KMS-11 (cell line): Measurements from ENCODE around the gene PLA2G2D.

Source experiments
- H2AFZ ChIP-seq: fragments of 200-600 bp; sonication (generic); 2 replicates; pipeline ENCODE4 v1.6.1; 2016; ENCODE audit warnings: antibody characterized with exemption, mixed run types, low read depth
- H3K27ac ChIP-seq: fragments of 200-600 bp; sonication (generic); 2 replicates; pipeline ENCODE4 v1.6.1; 2016; ENCODE audit warnings: mild to moderate bottlenecking, mixed run types
- H3K27me3 ChIP-seq: fragments of 200-600 bp; sonication (generic); 2 replicates; pipeline ENCODE4 v1.6.1; 2017; ENCODE audit warnings: mild to moderate bottlenecking, low read depth, mixed run types, moderate library complexity; ENCODE audit not compliant: insufficient read depth
- H3K36me3 ChIP-seq: fragments of 200-600 bp; sonication (generic); 2 replicates; pipeline ENCODE4 v1.6.1; 2017; ENCODE audit warnings: mild to moderate bottlenecking, mixed run types; ENCODE audit not compliant: insufficient read depth
- H3K4me1 ChIP-seq: fragments of 200-600 bp; sonication (generic); 2 replicates; pipeline ENCODE4 v1.6.1; 2016; ENCODE audit warnings: mild to moderate bottlenecking, low read depth, mixed run types; ENCODE audit not compliant: poor library complexity, severe bottlenecking
- H3K4me2 ChIP-seq: fragments of 200-600 bp; sonication (generic); 2 replicates; pipeline ENCODE4 v1.7.0; 2016; ENCODE audit warnings: mild to moderate bottlenecking, mixed run types
- H3K4me3 ChIP-seq: fragments of 200-600 bp; sonication (generic); IDR thresholded peaks from 2 replicates; pipeline ENCODE4 v1.6.1; 2017; ENCODE audit warnings: low read depth, low read length, mixed read lengths; ENCODE audit not compliant: insufficient read depth
- H3K79me2 ChIP-seq: fragments of 200-600 bp; sonication (generic); 2 replicates; pipeline ENCODE4 v1.6.1; 2016; ENCODE audit warnings: low read depth, mixed run types; ENCODE audit not compliant: insufficient read depth
- H3K9ac ChIP-seq: fragments of 200-600 bp; sonication (generic); 2 replicates; pipeline ENCODE4 v1.6.1; 2016; ENCODE audit warnings: mild to moderate bottlenecking, mixed run types
- H4K20me1 ChIP-seq: fragments of 200-600 bp; sonication (generic); 2 replicates; pipeline ENCODE4 v1.6.1; 2016; ENCODE audit warnings: mild to moderate bottlenecking, mixed run types; ENCODE audit not compliant: insufficient read depth
- CTCF ChIP-seq: fragments of 200-600 bp; sonication (generic); conservative IDR thresholded peaks from 2 replicates; pipeline ENCODE4 v1.6.1; 2017; ENCODE audit warnings: low read depth, mild to moderate bottlenecking, antibody characterized with exemption, low read length, moderate library complexity, mixed read lengths

PLA2G2D gene

GRCh38 chr1:20111452-20111851 lies 7.9 kb downstream of the PLA2G2D start:
- Histone ChIP-seq H3K4me2 (no peak overlapping the region), H3K27ac (no peak overlapping the region), H4K20me1 (no peaks in the 10 kb centered on the region), H3K79me2 (no peaks in the 10 kb centered on the region), H3K27me3 (peaks cover 3% of the 10 kb centered on the region; the same call in 1 of the 2 replicates), H3K9ac (no peak overlapping the region), H2AFZ (no peak overlapping the region), H3K4me3 (no peak overlapping the region), H3K36me3 (no peaks in the 10 kb centered on the region), H3K4me1 (no peaks in the 10 kb centered on the region)
- TF ChIP-seq CTCF, result no peak

GRCh38 chr1:20110679-20111078 lies 8.7 kb downstream of the PLA2G2D start:
- Histone ChIP-seq H3K79me2 (no peaks in the 10 kb centered on the region), H3K4me1 (no peaks in the 10 kb centered on the region), H2AFZ (no peak overlapping the region), H4K20me1 (no peaks in the 10 kb centered on the region), H3K27me3 (peaks cover 6% of the 10 kb centered on the region; the same call in 1 of the 2 replicates), H3K27ac (no peak overlapping the region), H3K36me3 (no peaks in the 10 kb centered on the region), H3K4me3 (no peak overlapping the region), H3K4me2 (no peak overlapping the region), H3K9ac (no peak overlapping the region)
- TF ChIP-seq CTCF, result no peak

GRCh38 chr1:20109223-20109856 lies 10.0 kb downstream of the PLA2G2D start:
- Histone ChIP-seq H3K4me2 (no peak overlapping the region), H3K79me2 (no peaks in the 10 kb centered on the region), H3K36me3 (no peaks in the 10 kb centered on the region), H3K27ac (no peak overlapping the region), H3K4me3 (no peak overlapping the region), H4K20me1 (no peaks in the 10 kb centered on the region), H3K9ac (no peak overlapping the region), H3K4me1 (no peaks in the 10 kb centered on the region), H3K27me3 (peaks cover 10% of the 10 kb centered on the region; the same call in 1 of the 2 replicates), H2AFZ (no peak overlapping the region)
- TF ChIP-seq CTCF, result no peak

- H3K36me3 ChIP-seq, result no peaks in the 10 kb centered on the region
- no peak overlapping the region for H2AFZ ChIP-seq
- no peak for TF ChIP-seq CTCF
- H3K4me1 ChIP-seq, result no peaks in the 10 kb centered on the region
- no peak overlapping the region for H3K4me2 ChIP-seq
- H3K4me3 ChIP-seq, result no peak overlapping the region
- no peaks in the 10 kb centered on the region for H4K20me1 ChIP-seq
- no peak overlapping the region for H3K9ac ChIP-seq
- H3K27me3 ChIP-seq, result peaks cover 10% of the 10 kb centered on the region; the same call in 1 of the 2 replicates
- no peak overlapping the region for H3K27ac ChIP-seq
- no peaks in the 10 kb centered on the region for H3K79me2 ChIP-seq
Observed at GRCh38 chr1:20108366-20109123, 10.8 kb downstream of the PLA2G2D start.
